NCI-H510A treated with DMSO at 0.1 percent for 48 hours (cell line): ENCODE data around the gene NUTM2A.
"Not testable (repeated sequence)": the region's sequence is repeated elsewhere in the genome, so short reads cannot be mapped to it uniquely, and the experiment has no call there.

Experiments used
- DNase-seq: peaks from one replicate; lab custom pipeline; 2025; lab: John Stamatoyannopoulos, UW

Gene NUTM2A

DNA sequence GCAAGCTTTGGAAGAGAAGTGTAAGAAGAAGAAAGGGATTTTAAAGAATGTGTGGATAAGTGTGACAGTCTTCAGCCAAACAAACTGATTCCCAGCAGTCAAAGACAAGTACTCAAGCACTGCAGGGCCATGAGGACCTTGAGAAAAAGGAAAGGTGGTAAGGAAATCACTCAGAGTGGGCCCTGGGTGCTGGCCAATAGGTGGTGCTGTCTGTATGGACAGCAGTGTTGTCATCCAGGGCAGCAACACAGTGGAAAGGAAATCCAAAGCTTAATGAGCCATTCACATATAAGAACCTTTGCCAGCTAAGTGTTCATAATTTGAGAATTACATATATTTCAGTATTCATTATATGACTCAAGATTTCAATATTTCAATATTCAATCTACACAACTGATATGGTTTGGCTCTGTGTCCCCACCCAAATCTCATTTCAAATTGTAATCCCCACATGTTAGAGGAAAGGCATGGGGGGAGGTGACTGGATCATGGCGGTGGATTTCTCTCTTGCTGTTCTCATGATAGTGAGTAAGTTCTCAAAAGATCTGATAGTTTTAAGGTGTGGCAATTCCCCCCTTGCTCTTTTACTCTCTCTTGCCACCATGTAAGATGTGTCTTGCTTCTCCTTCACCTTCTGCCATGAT lies 55.6 kb downstream of the NUTM2A start:
- DNase-seq = not testable (repeated sequence)
